SK-N-SH (cell line): ENCODE results near the gene SELENOP. TPM values are rescaled to one million over a fixed set of nuclear protein-coding genes. Genes with fewer than 3 reads are reported as not detected.

ENCODE experiments used
- CTCF ChIA-PET: fragments of 300-600, 350-600 bp; formaldehyde crosslinking; extraction: SDS; loops from one replicate; lab custom pipeline; 2021; lab: Yijun Ruan, JAX
- POLR2A ChIA-PET: fragments of 350-600 bp; sonication (Branson Sonifier 250); formaldehyde crosslinking; extraction: SDS; loops from one replicate; lab custom pipeline; 2020; ENCODE audit warnings: antibody characterized with exemption, inconsistent platforms; lab: Yijun Ruan, JAX
- DNase-seq: peaks from one replicate; pipeline ENCODE4 v3.0.0; 2012
- H2AFZ ChIP-seq: fragments of 200-600 bp; sonication (generic); 2 replicates; pipeline ENCODE4 v1.8.1; 2016; ENCODE audit warnings: antibody characterized with exemption, mild to moderate bottlenecking, low read depth
- H3F3A ChIP-seq: fragments of 200-600 bp; sonication (generic); replicated peaks from 2 replicates; pipeline ENCODE3; 2016; ENCODE audit warnings: antibody characterized with exemption, mild to moderate bottlenecking; ENCODE audit not compliant: insufficient read depth
- H3K27ac ChIP-seq, 2 experiments: fragments of 200-500 bp in 1 of 2; fragments of 200-600 bp in 1 of 2; sonication (Bioruptor generic) in 1 of 2; sonication (generic), shearing (Covaris generic) in 1 of 2; 2 replicates each; pipeline versions ENCODE4 v1.5.1 to v1.6.1; 2014 to 2016; ENCODE audit warnings: low read depth in 2 of 2, inconsistent platforms in 1 of 2, low read length in 1 of 2, mild to moderate bottlenecking in 1 of 2, mixed read lengths in 1 of 2
- H3K27me3 ChIP-seq: fragments of 200-600 bp; sonication (generic), shearing (Covaris generic); 2 replicates; pipeline ENCODE4 v1.6.1; 2016; ENCODE audit warnings: mixed run types; ENCODE audit not compliant: insufficient read depth
- H3K36me3 ChIP-seq, 2 experiments: fragments of 200-500 bp in 1 of 2; fragments of 200-600 bp in 1 of 2; sonication (Bioruptor generic) in 1 of 2; sonication (generic) in 1 of 2; replicated peaks in 1 of 2; 2 replicates each; pipeline versions ENCODE3 to v1.5.1; 2014 to 2016; ENCODE audit warnings: low read length in 1 of 2, mild to moderate bottlenecking in 1 of 2; ENCODE audit not compliant: insufficient read depth in 2 of 2, control insufficient read depth in 1 of 2
- H3K4me1 ChIP-seq, 2 experiments: fragments of 200-500 bp in 1 of 2; fragments of 200-600 bp in 1 of 2; sonication (Bioruptor generic) in 1 of 2; sonication (generic), shearing (Covaris generic) in 1 of 2; 2 replicates each; pipeline versions ENCODE4 v1.5.1 to v1.6.1; 2014 to 2016; ENCODE audit warnings: low read depth in 1 of 2, low read length in 1 of 2, mixed run types in 1 of 2; ENCODE audit not compliant: insufficient read depth in 2 of 2, control insufficient read depth in 1 of 2
- H3K4me2 ChIP-seq: fragments of 200-600 bp; sonication (generic), shearing (Covaris generic); 2 replicates; pipeline ENCODE4 v1.6.1; 2017; ENCODE audit warnings: mixed run types
- H3K4me3 ChIP-seq, 2 experiments: fragments of 200-500 bp in 1 of 2; fragments of 200-600 bp in 1 of 2; sonication (Bioruptor generic) in 1 of 2; sonication (generic), shearing (Covaris generic) in 1 of 2; 2 replicates each; pipeline versions ENCODE4 v1.5.1 to v1.8.1; 2014 to 2016; ENCODE audit warnings: low read depth in 2 of 2, inconsistent platforms in 1 of 2, low read length in 1 of 2, mild to moderate bottlenecking in 1 of 2, mixed read lengths in 1 of 2, moderate library complexity in 1 of 2
- H3K79me2 ChIP-seq: fragments of 200-600 bp; sonication (generic); 2 replicates; pipeline ENCODE4 v1.8.1; 2017; ENCODE audit warnings: mild to moderate bottlenecking; ENCODE audit not compliant: insufficient read depth
- H3K9ac ChIP-seq: fragments of 200-600 bp; sonication (generic); 2 replicates; pipeline ENCODE4 v1.6.1; 2017; ENCODE audit warnings: mixed run types
- H3K9me2 ChIP-seq: fragments of 200-600 bp; sonication (generic); 2 replicates; pipeline ENCODE4 v1.6.1; 2017; ENCODE audit warnings: mixed run types
- H3K9me3 ChIP-seq: fragments of 200-600 bp; sonication (generic); 2 replicates; pipeline ENCODE4 v1.6.1; 2017; ENCODE audit warnings: mixed run types, mild to moderate bottlenecking, moderate library complexity
- H4K20me1 ChIP-seq: fragments of 200-600 bp; sonication (generic); 2 replicates; pipeline ENCODE4 v1.6.1; 2017; ENCODE audit warnings: mild to moderate bottlenecking, mixed run types; ENCODE audit not compliant: insufficient read depth
- CTCF ChIP-seq: fragments of 200-600 bp; sonication (generic); IDR thresholded peaks from 2 replicates; pipeline ENCODE4 v1.6.1; 2017; ENCODE audit warnings: antibody characterized with exemption, mild to moderate bottlenecking, moderate library complexity
- EP300 ChIP-seq, 2 experiments: IDR thresholded peaks; 2 replicates each; pipeline versions ENCODE4 v1.4.0 to v1.6.1; 2012; ENCODE audit warnings: borderline replicate concordance in 1 of 2, low read depth in 1 of 2, low read length in 1 of 2
- EZH2phosphoT487 ChIP-seq: fragments of 200-600 bp; sonication (generic); IDR thresholded peaks from 2 replicates; pipeline ENCODE4 v1.6.1; 2017; ENCODE audit warnings: low read depth, mixed run types, mild to moderate bottlenecking, antibody characterized with exemption, moderate library complexity, borderline replicate concordance
- FOSL2 ChIP-seq: IDR thresholded peaks from 2 replicates; pipeline ENCODE4 v1.4.0; 2012; ENCODE audit warnings: low read depth, mild to moderate bottlenecking, moderate library complexity, borderline replicate concordance
- FOXJ3 ChIP-seq: sonication (generic); formaldehyde crosslinking; IDR thresholded peaks from 2 replicates; pipeline ENCODE4 v1.5.1; 2020; ENCODE audit warnings: mild to moderate bottlenecking, missing genetic modification reagents
- JUND ChIP-seq: IDR thresholded peaks from 2 replicates; pipeline ENCODE4 v1.4.0; 2012
- MEF2A ChIP-seq: IDR thresholded peaks from 2 replicates; pipeline ENCODE4 v1.4.0; 2012; ENCODE audit warnings: low read depth, borderline replicate concordance
- MXI1 ChIP-seq: IDR thresholded peaks from 2 replicates; pipeline ENCODE4 v1.6.1; 2012; ENCODE audit warnings: mild to moderate bottlenecking, low read depth, low read length, improper control_type of control experiment
- NFIC ChIP-seq: IDR thresholded peaks from 2 replicates; pipeline ENCODE4 v1.4.0; 2012; ENCODE audit warnings: borderline replicate concordance
- SMC3 ChIP-seq: IDR thresholded peaks from 2 replicates; pipeline ENCODE4 v1.6.1; 2012; ENCODE audit warnings: low read depth, low read length, improper control_type of control experiment
- TCF12 ChIP-seq: IDR thresholded peaks from 2 replicates; pipeline ENCODE4 v1.4.0; 2012
- YY1 ChIP-seq: IDR thresholded peaks from 2 replicates; pipeline ENCODE4 v1.4.0; 2012; ENCODE audit warnings: low read depth, mild to moderate bottlenecking
- WGBS: methylation state at CpG from one replicate; pipeline ENCODE4 v1.1.6; 2017; ENCODE audit warnings: low lambda C conversion rate; 5-methylcytosine and 5-hydroxymethylcytosine counted together
- polyA plus RNA-seq, 3 experiments: library from polyadenylated mRNA; depleted of rRNA; stranded (reverse); fragments of >200 nt; gene quantifications; 2 replicates each; pipeline ENCODE4 v1.2.3, GENCODE V29; 2012
- TF ChIP-seq, protein P1 (sequence below): fragments of 150-350 bp; IDR thresholded peaks from 2 replicates; pipeline ENCODE4 v1.6.1; 2017; ENCODE audit warnings: antibody characterized with exemption, low read length, low read depth, borderline replicate concordance
- TF ChIP-seq, protein P2 (sequence below): IDR thresholded peaks from 2 replicates; pipeline ENCODE4; 2012

The SELENOP gene
- polyA plus RNA-seq, 1 of the 3 experiments (the other 2 are of a cell fraction) = 0.08 TPM

DNA sequence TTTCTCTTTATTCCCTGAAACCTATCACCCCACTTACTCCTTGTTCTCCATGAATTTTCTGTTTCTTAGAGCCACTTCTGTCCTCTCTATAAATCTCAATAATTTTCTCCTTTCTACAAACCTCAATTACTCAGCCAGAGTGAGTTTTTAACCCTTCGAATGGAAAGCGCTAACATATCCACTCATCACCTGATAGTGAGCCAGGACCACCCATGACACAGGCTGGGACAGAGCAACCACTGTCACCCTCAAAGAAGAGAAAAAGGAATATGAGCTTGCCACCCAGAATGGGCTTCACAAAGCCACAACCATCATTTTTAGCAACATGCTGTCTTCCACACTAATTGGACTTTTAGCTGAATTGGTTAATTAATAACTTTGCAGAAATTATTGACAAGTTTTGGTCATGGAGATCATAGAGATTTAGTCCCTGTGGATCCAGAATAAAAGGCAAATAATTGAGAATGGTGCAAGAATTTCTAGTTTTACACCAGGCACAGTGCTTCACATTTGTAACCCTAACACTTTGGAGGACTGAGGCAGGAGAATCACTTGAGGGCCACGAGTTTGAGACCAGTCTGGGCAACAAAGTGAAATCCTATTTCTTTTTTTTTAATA, 32.1 kb upstream of the SELENOP start:
- POLR2A ChIA-PET = no interaction called here
- TF ChIP-seq CTCF (no peak), TCF12 (no peak), MXI1 (no peak)
- Histone ChIP-seq H3K9me3 (no peaks in the 10 kb centered on the region), H3K4me3 (no peak overlapping the region), H3K79me2 (no peaks in the 10 kb centered on the region), H3K9ac (no peak overlapping the region), H3K36me3 (no peaks in the 10 kb centered on the region), H3F3A (no peaks in the 10 kb centered on the region), H3K27me3 (peaks cover 6% of the 10 kb centered on the region; the same call in 1 of the 2 replicates), H3K9me2 (no peaks in the 10 kb centered on the region), H3K27ac (no peak overlapping the region), H3K4me2 (no peak overlapping the region), H4K20me1 (no peaks in the 10 kb centered on the region), H3K4me1 (no peaks in the 10 kb centered on the region), H2AFZ (no peak overlapping the region)
- no peak for DNase-seq
- WGBS = 33% methylated on average over 3 of the region's 3 CpGs
- CTCF ChIA-PET = no interaction called here

GRCh38 chr5:42842921-42843641, 31.4 kb upstream of the SELENOP start:
- Histone ChIP-seq H2AFZ (no peak overlapping the region), H3K27ac (no peak overlapping the region), H3K4me2 (no peak overlapping the region), H3K36me3 (no peaks in the 10 kb centered on the region)
- WGBS = 12% methylated on average over 4 of the region's 4 CpGs
- DNase-seq = no peak
- POLR2A ChIA-PET = no interaction called here
- TF ChIP-seq SMC3 (no peak), NFIC (no peak), MXI1 (no peak), FOSL2 (no peak), MEF2A (no peak), EP300 (IDR thresholded peaks at IDR 0.05; ENCODE audit: borderline replicate concordance in 1 of 2, low read depth in 1 of 2, low read length in 1 of 2) (no peak), JUND (no peak), FOXJ3 (CRISPR knock-in tag) (no peak), EZH2phosphoT487 (no peak), YY1 (no peak)
- TF ChIP-seq, protein P1, sequence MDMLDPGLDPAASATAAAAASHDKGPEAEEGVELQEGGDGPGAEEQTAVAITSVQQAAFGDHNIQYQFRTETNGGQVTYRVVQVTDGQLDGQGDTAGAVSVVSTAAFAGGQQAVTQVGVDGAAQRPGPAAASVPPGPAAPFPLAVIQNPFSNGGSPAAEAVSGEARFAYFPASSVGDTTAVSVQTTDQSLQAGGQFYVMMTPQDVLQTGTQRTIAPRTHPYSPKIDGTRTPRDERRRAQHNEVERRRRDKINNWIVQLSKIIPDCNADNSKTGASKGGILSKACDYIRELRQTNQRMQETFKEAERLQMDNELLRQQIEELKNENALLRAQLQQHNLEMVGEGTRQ = no peak
- TF ChIP-seq, protein P2, sequence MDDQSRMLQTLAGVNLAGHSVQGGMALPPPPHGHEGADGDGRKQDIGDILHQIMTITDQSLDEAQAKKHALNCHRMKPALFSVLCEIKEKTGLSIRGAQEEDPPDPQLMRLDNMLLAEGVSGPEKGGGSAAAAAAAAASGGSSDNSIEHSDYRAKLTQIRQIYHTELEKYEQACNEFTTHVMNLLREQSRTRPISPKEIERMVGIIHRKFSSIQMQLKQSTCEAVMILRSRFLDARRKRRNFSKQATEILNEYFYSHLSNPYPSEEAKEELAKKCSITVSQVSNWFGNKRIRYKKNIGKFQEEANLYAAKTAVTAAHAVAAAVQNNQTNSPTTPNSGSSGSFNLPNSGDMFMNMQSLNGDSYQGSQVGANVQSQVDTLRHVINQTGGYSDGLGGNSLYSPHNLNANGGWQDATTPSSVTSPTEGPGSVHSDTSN = no peak
- TF ChIP-seq, all 33 proteins: peak for 0
- Histone ChIP-seq H3K4me3 (no peak overlapping the region), H3K79me2 (no peaks in the 10 kb centered on the region), H3K9me2 (no peaks in the 10 kb centered on the region), H3K4me1 (no peaks in the 10 kb centered on the region), H3K9me3 (no peaks in the 10 kb centered on the region), H4K20me1 (no peaks in the 10 kb centered on the region), H3K27me3 (peaks cover 6% of the 10 kb centered on the region; the same call in 1 of the 2 replicates), H3F3A (no peaks in the 10 kb centered on the region), H3K9ac (no peak overlapping the region)
- CTCF ChIA-PET = no interaction called here
